Natural killer cell (primary cell): ENCODE measurements around the gene SLC7A4. TPM values are rescaled to one million over a fixed set of nuclear protein-coding genes. Genes with fewer than 3 reads are reported as not detected.

Experiments
- ATAC-seq, 3 donors: fragments of 150-1000 bp in 2 of 3; fragments of 200-7000 bp in 1 of 3; cut with Tn5 transposase; 1 replicate in 1 of 3; 2 replicates in 2 of 3; pipeline ENCODE4 v1.10.0; 2021; ENCODE audit warnings: mild to moderate bottlenecking in 2 of 3, moderate library complexity in 2 of 3
- DNase-seq, 2 donors: peaks; one replicate each; pipeline versions ENCODE4 v3.0.0 to v3.0.0-alpha.2; 2013 to 2021; ENCODE audit warnings: mixed read lengths in 1 of 2
- H3K27ac ChIP-seq: one replicate; pipeline ENCODE4 v1.5.1; 2013; ENCODE audit warnings: mild to moderate bottlenecking, low read length
- H3K27me3 ChIP-seq: one replicate; pipeline ENCODE4 v1.6.1; 2013; ENCODE audit warnings: low read length; ENCODE audit not compliant: control insufficient read depth, insufficient read depth
- H3K36me3 ChIP-seq: one replicate; pipeline ENCODE4 v1.6.1; 2013; ENCODE audit warnings: low read length; ENCODE audit not compliant: control insufficient read depth, insufficient read depth
- H3K4me1 ChIP-seq: one replicate; pipeline ENCODE4 v1.6.1; 2013; ENCODE audit warnings: low read length; ENCODE audit not compliant: control insufficient read depth, insufficient read depth
- H3K4me3 ChIP-seq: one replicate; pipeline ENCODE4 v1.5.1; 2013; ENCODE audit warnings: low read length
- H3K9me3 ChIP-seq: one replicate; pipeline ENCODE4 v1.6.1; 2013; ENCODE audit warnings: low read length; ENCODE audit not compliant: control insufficient read depth, insufficient read depth
- H3K27ac Mint-ChIP-seq, 2 donors: one replicate each; pipeline ENCODE4 v1.8.0; 2022; ENCODE audit warnings: mild to moderate bottlenecking in 2 of 2, mixed read lengths in 2 of 2, moderate library complexity in 1 of 2
- H3K27me3 Mint-ChIP-seq, 2 donors: one replicate each; pipeline ENCODE4 v1.8.0; 2022; ENCODE audit warnings: low read depth in 2 of 2, mixed read lengths in 2 of 2
- H3K36me3 Mint-ChIP-seq: one replicate; pipeline ENCODE4 v1.8.0; 2022; ENCODE audit warnings: mixed read lengths
- H3K4me1 Mint-ChIP-seq, 2 donors: one replicate each; pipeline ENCODE4 v1.8.0; 2022; ENCODE audit warnings: mixed read lengths in 2 of 2
- H3K4me3 Mint-ChIP-seq: one replicate; pipeline ENCODE4 v1.8.0; 2022; ENCODE audit warnings: mild to moderate bottlenecking, moderate library complexity, mixed read lengths
- H3K9me3 Mint-ChIP-seq, 2 donors: one replicate each; pipeline ENCODE4 v1.8.0; 2022; ENCODE audit warnings: mixed read lengths in 2 of 2
- CTCF ChIP-seq: fragments of 200-600 bp; IDR thresholded peaks from one replicate; pipeline ENCODE4 v1.8.0; 2022; ENCODE audit warnings: antibody characterized with exemption
- WGBS: methylation state at CpG from one replicate; pipeline ENCODE4 v1.1.7; 2013; ENCODE audit warnings: missing lambda C conversion rate; ENCODE audit not compliant: insufficient coverage; 5-methylcytosine and 5-hydroxymethylcytosine counted together
- intact Hi-C: fragments of 100-400 bp; cut with micrococcal nuclease; formaldehyde crosslinking; loops from one replicate; pipeline ENCODE4 v1.14.2; 2022
- total RNA-seq, 4 donors: library from RNA; stranded (reverse); fragments of 120-200 nt in 1 of 4; gene quantifications; one replicate each; pipeline versions ENCODE4 v1.2.3 to v1.2.4, GENCODE V29; 2013 to 2022

SLC7A4 gene
- total RNA-seq, 3 donors from 2014 or later (not counting 1 experiment from before 2014, with no cell fraction given) = not detected

GRCh38 chr22:21014726-21015465 is 17.5 kb downstream of the SLC7A4 start, which contains the start of gene P2RX6:
TSS of gene P2RX6 (plus strand) at chr22:21015165. CDS start at chr22:21015175, 10 bp downstream.
- no peak for TF ChIP-seq CTCF
- peaks cover 16 to 31% of the 10 kb centered on the region in 2 donors for H3K4me1 Mint-ChIP-seq
- peak within 1 kb of the TSS; percentile 95 for H3K4me3 Mint-ChIP-seq
- no peaks in the 10 kb centered on the region for H3K36me3 Mint-ChIP-seq
- DNase-seq (no peak), ATAC-seq (peak in 2 of 3 donors; percentile 12 to 40)
- peak within 1 kb of the TSS; percentile 90 for H3K27ac ChIP-seq
- WGBS = 47% methylated on average over 12 of the region's 12 CpGs
- H3K4me3 ChIP-seq = peak within 1 kb of the TSS; percentile 49
- H3K27me3 Mint-ChIP-seq = no peaks in the 10 kb centered on the region
- peak within 1 kb of the TSS; percentile 95 to 97 for H3K27ac Mint-ChIP-seq
- H3K9me3 ChIP-seq = no peaks in the 10 kb centered on the region
- H3K27me3 ChIP-seq = no peaks in the 10 kb centered on the region
- peaks cover 29% of the 10 kb centered on the region for H3K4me1 ChIP-seq
- H3K36me3 ChIP-seq = no peaks in the 10 kb centered on the region
- no peaks in the 10 kb centered on the region for H3K9me3 Mint-ChIP-seq
- intact Hi-C loops = loop anchor here (1.0 to 5.0 kb wide), 2 partner anchors 13 to 98 kb away; partner anchors contain the start of genes CRKL and THAP7

- H3K27ac Mint-ChIP-seq = peak overlapping the region; percentile 95 to 97
- Histone ChIP-seq H3K36me3 (no peaks in the 10 kb centered on the region), H3K4me3 (peak overlapping the region; percentile 49), H3K9me3 (no peaks in the 10 kb centered on the region), H3K4me1 (peaks cover 29% of the 10 kb centered on the region), H3K27me3 (no peaks in the 10 kb centered on the region), H3K27ac (peak overlapping the region; percentile 90)
- peak overlapping the region; percentile 95 for H3K4me3 Mint-ChIP-seq
- H3K4me1 Mint-ChIP-seq = peaks cover 16 to 31% of the 10 kb centered on the region in 2 donors
- intact Hi-C loops = loop anchor here (1.0 to 5.0 kb wide), 2 partner anchors 12 to 97 kb away; partner anchors contain the start of genes CRKL and THAP7
- H3K27me3 Mint-ChIP-seq = no peaks in the 10 kb centered on the region
- no peak for TF ChIP-seq CTCF
- whole genome bisulfite sequencing = 2% methylated on average over 40 of the region's 40 CpGs
- H3K9me3 Mint-ChIP-seq = no peaks in the 10 kb centered on the region
- peak; percentile 90 to 93 for DNase-seq
- no peaks in the 10 kb centered on the region for H3K36me3 Mint-ChIP-seq
- ATAC-seq = peak; percentile 93 to 94 (median 94)
These were observed 18.1 kb downstream of the SLC7A4 start for GRCh38 chr22:21014202-21014725.

GRCh38 chr22:21013657-21014201 is 18.6 kb downstream of the SLC7A4 start:
- WGBS = 19% methylated on average over 23 of the region's 24 CpGs
- H3K4me3 ChIP-seq = peak overlapping the region; percentile 49

More at GRCh38 chr22:21013657-21014201, 18.6 kb downstream of the SLC7A4 start:
- Mint-ChIP-seq H3K27me3 (no peaks in the 10 kb centered on the region), H3K4me3 (peak overlapping the region; percentile 95), H3K4me1 (peaks cover 16 to 31% of the 10 kb centered on the region in 2 donors), H3K27ac (peak overlapping the region; percentile 95 to 97), H3K36me3 (no peaks in the 10 kb centered on the region), H3K9me3 (no peaks in the 10 kb centered on the region)
- H3K27ac ChIP-seq = peak overlapping the region; percentile 90
- TF ChIP-seq CTCF = no peak
- no peaks in the 10 kb centered on the region for H3K36me3 ChIP-seq
- H3K4me1 ChIP-seq = peaks cover 29% of the 10 kb centered on the region
- H3K27me3 ChIP-seq = no peaks in the 10 kb centered on the region
- peak in 1 of 2 donors; percentile 44 for DNase-seq
- ATAC-seq = no peak
- no peaks in the 10 kb centered on the region for H3K9me3 ChIP-seq
- intact Hi-C loops = loop anchor here (1.0 to 5.0 kb wide), 2 partner anchors 11 to 96 kb away; partner anchors contain the start of genes CRKL and THAP7
